ENCODE measurements around the gene M1AP.

M1AP gene

DNA sequence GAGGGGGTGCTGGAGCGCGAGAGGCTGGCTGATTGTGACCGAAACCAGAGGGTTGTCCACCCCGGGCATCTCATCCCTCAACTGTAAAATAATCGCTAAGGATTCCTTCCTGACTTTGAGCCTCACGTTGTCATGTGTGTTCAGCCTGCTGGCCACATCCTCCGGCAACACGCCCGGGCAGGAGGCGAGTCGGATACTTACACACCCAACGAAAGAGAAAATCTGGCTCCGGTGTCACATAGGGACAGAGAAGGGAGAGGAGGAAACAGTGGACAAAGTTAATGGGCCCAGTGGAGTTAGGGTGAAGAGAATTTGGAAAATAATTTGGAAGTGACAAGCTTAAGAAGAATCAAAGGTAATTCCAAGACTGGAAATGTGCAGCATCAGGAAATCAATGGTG lies 131.5 kb downstream of the M1AP start:
- DNase-seq: no peak

DNA sequence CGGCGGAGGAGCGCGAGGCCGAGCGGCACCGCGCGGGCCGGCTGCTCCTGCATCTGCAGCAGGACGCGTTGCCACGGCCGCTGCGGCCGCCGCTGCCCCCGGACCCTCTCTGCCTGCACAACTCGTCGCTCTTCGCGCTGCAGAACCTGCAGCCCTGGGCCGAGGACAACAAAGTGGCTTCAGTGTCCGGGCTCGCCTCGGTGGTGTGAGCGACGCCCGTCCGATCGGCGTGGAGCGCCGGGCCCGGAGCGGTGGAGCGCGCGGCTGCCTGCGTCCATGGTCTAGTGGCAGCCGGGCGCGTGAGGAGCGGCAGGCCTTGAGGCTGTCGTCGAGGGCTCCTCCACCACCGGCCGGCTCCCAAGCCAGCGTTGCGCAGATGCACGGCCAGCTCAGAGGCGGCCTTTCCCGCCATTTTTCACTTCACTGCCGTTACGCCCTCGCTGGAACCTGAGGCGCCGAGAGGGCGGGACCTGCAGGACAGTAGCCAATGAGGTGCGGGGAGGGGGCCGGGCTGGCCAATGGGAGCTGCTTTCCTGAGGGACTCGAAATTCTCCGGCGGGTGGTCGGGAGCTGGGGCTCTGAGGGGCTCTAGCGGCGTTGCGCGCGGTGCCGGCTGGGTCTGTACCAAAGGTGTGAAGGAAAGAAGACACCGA lies 132.0 kb downstream of the M1AP start:
- DNase-seq: peak; percentile 89

- DNase-seq: no peak
Observed at GRCh38 chr2:74515271-74515980, 132.7 kb downstream of the M1AP start.

GRCh38 chr2:74514368-74515270 lies 133.5 kb downstream of the M1AP start, which contains the start of gene TLX2:
TLX2 (plus strand) TSS chr2:74514450; CDS start chr2:74514807, 357 bp downstream.
- DNase-seq: peak; percentile 42

DNA sequence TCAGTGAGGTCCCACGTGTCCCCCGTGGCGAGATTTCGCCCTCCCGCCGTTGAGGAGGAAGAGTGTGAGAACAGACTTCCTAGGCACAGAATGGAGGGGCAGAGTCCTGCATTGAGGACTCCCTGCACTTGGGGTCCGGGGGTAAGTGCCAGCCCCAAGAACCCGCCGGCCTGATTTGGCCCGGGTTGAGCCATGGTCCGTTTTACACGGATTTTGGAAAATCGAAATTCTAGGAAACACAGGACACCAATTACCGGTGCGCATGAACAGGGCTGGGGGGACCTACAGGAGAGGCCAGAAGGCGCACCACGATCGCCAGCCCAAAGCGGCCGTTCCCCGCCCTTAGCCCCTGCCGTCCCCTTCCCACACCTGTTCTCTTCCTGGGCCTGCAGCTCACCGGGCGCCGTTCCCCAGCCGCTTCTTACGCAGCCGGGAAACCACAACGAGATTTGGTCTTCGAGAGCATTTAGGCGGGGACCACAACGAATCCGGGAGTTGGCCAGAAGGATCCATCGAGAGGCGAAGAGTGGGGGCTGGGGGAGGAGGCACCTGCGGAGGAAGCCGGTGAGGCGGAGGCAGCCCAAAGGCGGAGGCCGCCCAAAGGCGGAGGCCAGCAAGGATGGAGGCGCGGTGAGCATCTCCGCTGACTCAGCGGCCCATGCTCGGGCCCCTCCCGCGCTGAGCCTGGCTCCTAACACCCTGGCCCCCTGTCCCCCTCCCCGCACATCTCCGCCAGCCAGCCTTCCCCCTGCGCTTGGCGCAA lies 134.3 kb downstream of the M1AP start:
- DNase-seq: no peak

GRCh38 chr2:74512744-74513604 lies 135.2 kb downstream of the M1AP start:
- DNase-seq: no peak

DNA sequence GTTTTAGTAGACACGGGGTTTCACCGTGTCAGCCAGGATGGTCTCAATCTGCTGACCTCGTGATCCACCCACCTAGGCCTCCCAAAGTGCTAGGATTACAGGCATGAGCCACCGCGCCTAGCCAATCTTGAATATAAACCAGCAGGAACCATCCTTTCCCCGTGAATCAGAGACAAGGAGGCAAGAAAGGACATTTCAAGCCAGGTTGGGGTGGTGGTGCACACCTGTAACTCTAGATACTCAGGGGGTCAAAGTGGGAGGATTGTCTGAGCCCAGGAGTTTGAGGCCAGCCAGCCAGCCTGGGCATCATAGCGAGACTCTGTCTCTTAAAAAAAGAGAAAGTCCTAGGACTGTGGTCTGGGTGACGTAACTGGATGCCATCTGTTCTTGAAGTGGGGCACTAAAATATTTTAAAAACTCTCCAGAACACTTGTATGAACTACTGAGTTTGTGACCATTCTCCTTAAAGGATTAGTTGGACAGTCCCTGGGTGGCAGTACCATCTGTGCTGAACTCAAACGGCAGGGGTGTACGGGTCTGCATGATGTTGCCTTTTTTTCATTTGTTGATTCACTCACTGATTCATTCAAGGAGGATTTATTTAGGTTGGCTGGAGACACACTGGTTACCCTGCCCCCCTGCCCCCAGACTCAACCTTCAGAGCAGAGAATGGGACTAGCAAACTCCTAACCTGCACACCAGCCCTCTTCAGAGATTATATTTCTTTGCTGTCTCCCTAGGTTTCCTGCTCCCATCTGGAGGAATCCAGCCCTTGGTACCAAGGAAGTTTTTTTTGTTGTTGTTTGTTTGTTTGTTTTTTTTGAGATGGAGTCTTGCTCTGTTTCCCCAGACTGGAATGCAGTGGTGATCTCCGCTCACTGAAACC lies 136.8 kb downstream of the M1AP start:
- no peak for DNase-seq

DNA sequence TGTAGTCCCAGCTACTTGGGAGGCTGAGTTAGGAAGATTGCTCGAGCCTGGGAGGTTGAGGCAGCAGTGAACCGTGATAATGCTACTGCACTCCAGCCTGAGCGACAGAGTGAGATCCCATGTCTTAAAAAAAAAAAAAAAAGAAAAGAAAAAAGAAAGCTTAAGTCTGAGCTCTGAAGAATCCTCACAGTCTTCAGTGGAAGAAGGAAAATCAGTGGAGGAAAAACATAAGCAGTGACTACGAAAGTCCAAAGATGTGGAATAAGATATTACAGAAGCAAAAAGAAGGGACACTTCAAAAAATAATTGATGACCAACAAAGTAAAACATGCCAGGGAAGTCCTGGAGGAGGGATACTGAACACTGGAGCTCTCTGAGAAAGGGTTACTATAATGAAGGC lies 137.9 kb downstream of the M1AP start:
- DNase-seq: no peak

DNA sequence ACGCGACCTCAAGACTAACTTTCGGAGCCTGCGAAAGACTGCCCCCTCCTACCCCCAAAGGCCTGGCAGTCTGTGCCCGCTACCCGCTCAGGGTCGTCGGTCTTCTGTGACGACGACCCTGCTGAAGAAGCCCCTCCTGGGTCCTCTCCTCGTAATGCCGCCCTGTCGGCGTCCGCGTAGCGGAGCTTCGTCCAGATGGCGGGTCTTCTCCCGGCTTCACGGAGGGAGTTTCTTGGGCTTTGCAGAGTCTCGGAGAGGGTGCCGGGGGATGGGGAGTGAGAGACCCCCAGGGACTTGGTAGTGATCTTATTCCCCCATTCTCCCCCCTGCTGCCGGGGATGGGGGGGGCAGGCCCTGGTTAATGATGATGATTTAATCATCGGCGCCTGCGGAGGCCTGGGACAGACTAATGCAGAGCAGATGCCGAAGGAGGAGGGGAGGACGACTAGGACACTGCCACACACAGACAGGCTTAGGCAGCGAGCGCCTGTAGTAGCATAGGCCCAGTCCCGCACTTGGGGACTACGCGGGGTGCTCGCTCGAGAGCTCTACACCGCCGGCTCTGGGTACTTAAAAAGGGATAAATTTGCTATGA lies 140.1 kb downstream of the M1AP start:
- DNase-seq: peak; percentile 40
